ENCODE measurements around the gene PCCA. TPM values are rescaled to one million over a fixed set of nuclear protein-coding genes. Genes with fewer than 3 reads are reported as not detected.

PCCA gene
- total and polyA plus RNA-seq, 9 donors: 23.5 to 62.4 (median 45.8) TPM

- TF ChIP-seq EP300 (IDR thresholded peaks at IDR 0.05) (no peak), CTCF (IDR thresholded peaks at IDR 0.05) (no peak), POLR2A (IDR thresholded peaks at IDR 0.05) (no peak)
- Histone ChIP-seq H3K4me3 (no peak overlapping the region), H3K27ac (no peak overlapping the region), H3K36me3 (no peaks in the 10 kb centered on the region), H3K4me1 (ENCODE audit: insufficient read depth) (peaks cover 2% of the 10 kb centered on the region), H3K27me3 (no peaks in the 10 kb centered on the region), H3K9me3 (no peaks in the 10 kb centered on the region)
- intact Hi-C loops (cut with DNase I): no loop called here
- WGBS, 3 donors: 80 to 88% (median 84%) methylated on average over 2 of the region's 2 CpGs
- no peak for DNase-seq
Measured at GRCh38 chr13:100298116-100298681, 209.3 kb downstream of the PCCA start.

DNA sequence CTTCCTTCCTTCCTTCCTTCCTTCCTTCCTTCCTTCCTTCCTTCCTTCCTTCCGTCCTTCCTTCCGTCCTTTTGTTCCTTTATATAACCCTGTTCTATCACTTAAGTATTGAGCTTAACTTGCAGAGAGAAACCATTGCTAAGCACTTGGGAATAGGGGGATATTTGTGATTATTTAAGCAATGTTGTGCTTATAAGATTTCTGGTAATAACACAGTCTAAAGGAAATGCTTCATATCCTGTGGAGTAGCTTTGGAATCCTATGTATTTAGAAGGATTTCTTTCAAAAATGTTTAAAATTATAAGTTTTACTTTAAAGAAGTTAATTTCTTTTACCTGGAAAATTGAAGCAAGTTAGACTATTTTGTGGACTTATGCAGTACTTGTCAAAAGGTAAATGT lies 209.8 kb downstream of the PCCA start:
- Histone ChIP-seq H3K9me3 (no peaks in the 10 kb centered on the region), H3K4me3 (no peak overlapping the region), H3K4me1 (ENCODE audit: insufficient read depth) (peaks cover 2% of the 10 kb centered on the region), H3K27ac (no peak overlapping the region), H3K27me3 (no peaks in the 10 kb centered on the region), H3K36me3 (no peaks in the 10 kb centered on the region)
- TF ChIP-seq EP300 (IDR thresholded peaks at IDR 0.05) (no peak), CTCF (IDR thresholded peaks at IDR 0.05) (no peak), POLR2A (IDR thresholded peaks at IDR 0.05) (no peak)
- DNase-seq: no peak
- WGBS, 3 donors: 86 to 92% (median 87%) methylated on average over 2 of the region's 2 CpGs
- intact Hi-C loops (cut with DNase I): no loop called here

GRCh38 chr13:100300243-100300642 lies 211.3 kb downstream of the PCCA start:
- WGBS, 3 donors: 50 to 66% (median 61%) methylated on average over 3 of the region's 3 CpGs
- intact Hi-C loops (cut with DNase I): no loop called here
- Histone ChIP-seq H3K9me3 (no peaks in the 10 kb centered on the region), H3K27me3 (no peaks in the 10 kb centered on the region), H3K27ac (no peak overlapping the region), H3K36me3 (no peaks in the 10 kb centered on the region), H3K4me1 (ENCODE audit: insufficient read depth) (peaks cover 2% of the 10 kb centered on the region), H3K4me3 (no peak overlapping the region)
- DNase-seq: no peak
- TF ChIP-seq CTCF (IDR thresholded peaks at IDR 0.05): no peak
- no peak for TF ChIP-seq POLR2A (IDR thresholded peaks at IDR 0.05)
- TF ChIP-seq EP300 (IDR thresholded peaks at IDR 0.05): no peak

- H3K9me3 ChIP-seq: no peaks in the 10 kb centered on the region
- H3K27ac ChIP-seq: no peak overlapping the region
- H3K27me3 ChIP-seq: no peaks in the 10 kb centered on the region
- H3K4me1 ChIP-seq (ENCODE audit: insufficient read depth): peaks cover 2% of the 10 kb centered on the region
- no peak for DNase-seq
- TF ChIP-seq POLR2A (IDR thresholded peaks at IDR 0.05) (no peak), EP300 (IDR thresholded peaks at IDR 0.05) (no peak)
- intact Hi-C loops (cut with DNase I): no loop called here
- H3K4me3 ChIP-seq: no peak overlapping the region
- no peaks in the 10 kb centered on the region for H3K36me3 ChIP-seq
- 80 to 88% (median 83%) methylated on average over 4 of the region's 4 CpGs for WGBS, 3 donors
Measured at GRCh38 chr13:100300708-100301107, 211.8 kb downstream of the PCCA start.

DNA sequence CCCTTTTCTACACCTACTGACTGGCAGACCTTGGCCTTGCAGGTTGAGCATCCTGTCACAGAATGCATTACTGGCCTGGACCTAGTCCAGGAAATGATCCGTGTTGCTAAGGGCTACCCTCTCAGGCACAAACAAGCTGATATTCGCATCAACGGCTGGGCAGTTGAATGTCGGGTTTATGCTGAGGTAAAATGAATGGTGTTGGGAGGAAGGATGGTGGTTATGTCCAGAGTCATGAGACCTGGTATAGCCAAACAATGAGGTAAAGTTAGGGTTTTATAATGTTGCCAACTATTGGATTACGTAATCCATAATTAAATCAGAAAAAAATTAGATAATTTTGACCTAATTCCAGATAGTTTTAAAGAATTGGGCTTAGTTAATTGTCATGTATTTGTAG lies 212.5 kb downstream of the PCCA start:
- no peak for DNase-seq
- WGBS, 3 donors: 81 to 89% (median 84%) methylated on average over 5 of the region's 5 CpGs
- no peaks in the 10 kb centered on the region for H3K9me3 ChIP-seq
- no peak overlapping the region for H3K4me3 ChIP-seq
- intact Hi-C loops (cut with DNase I): no loop called here
- no peak for TF ChIP-seq CTCF (IDR thresholded peaks at IDR 0.05)
- no peak for TF ChIP-seq EP300 (IDR thresholded peaks at IDR 0.05)
- no peak for TF ChIP-seq POLR2A (IDR thresholded peaks at IDR 0.05)
- no peaks in the 10 kb centered on the region for H3K27me3 ChIP-seq
- H3K36me3 ChIP-seq: no peaks in the 10 kb centered on the region
- no peak overlapping the region for H3K27ac ChIP-seq
- peaks cover 2% of the 10 kb centered on the region for H3K4me1 ChIP-seq (ENCODE audit: insufficient read depth)
